Measurements from ENCODE around the gene AP3S2. TPM values are rescaled to one million over a fixed set of nuclear protein-coding genes. Genes with fewer than 3 reads are reported as not detected.

The AP3S2 gene
- total RNA-seq, 2 donors from 2014 or later = 32.3 to 57.6 TPM

DNA sequence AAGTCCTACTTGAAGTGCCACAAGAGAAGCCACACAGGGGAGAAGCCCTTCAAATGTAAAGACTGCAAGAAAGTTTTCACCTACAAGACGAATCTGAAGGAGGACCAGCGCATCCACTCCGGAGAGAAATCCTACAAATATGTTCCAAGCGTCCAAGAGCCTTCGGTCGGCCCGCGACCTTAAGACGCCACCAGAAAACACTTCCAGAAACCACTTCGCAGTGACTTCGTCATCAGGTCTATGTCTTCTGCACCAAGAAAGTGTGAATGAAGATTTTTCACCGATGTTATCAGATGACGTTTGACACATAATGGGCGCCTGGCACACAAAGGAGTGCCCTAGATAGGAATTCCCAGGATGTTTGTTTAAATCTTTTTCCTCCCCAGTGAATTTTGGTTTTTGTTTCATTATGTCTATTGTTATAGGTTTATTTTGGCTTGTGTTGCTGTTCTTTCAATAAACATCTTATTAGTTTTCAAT lies 43.0 kb upstream of the AP3S2 start:
- no peaks in the 10 kb centered on the region for H3K9me3 ChIP-seq
- ATAC-seq (no peak), DNase-seq (no peak)
- no peaks in the 10 kb centered on the region for H3K27me3 ChIP-seq
- intact Hi-C loops (cut with DNase I) = no loop called here
- H3K4me3 ChIP-seq = no peak overlapping the region
- no peak overlapping the region for H3K27ac ChIP-seq
- WGBS, 2 donors = 86 to 88% methylated on average over 14 of the region's 14 CpGs
- TF ChIP-seq CTCF (IDR thresholded peaks at IDR 0.05) (no peak), POLR2A (IDR thresholded peaks at IDR 0.05) (no peak)
- no peaks in the 10 kb centered on the region for H3K4me1 ChIP-seq
- H3K36me3 ChIP-seq (replicated peaks in 1 of 2; ENCODE audit: insufficient read depth in 1 of 2, low read depth in 2 of 2) = no peaks in the 10 kb centered on the region

DNA sequence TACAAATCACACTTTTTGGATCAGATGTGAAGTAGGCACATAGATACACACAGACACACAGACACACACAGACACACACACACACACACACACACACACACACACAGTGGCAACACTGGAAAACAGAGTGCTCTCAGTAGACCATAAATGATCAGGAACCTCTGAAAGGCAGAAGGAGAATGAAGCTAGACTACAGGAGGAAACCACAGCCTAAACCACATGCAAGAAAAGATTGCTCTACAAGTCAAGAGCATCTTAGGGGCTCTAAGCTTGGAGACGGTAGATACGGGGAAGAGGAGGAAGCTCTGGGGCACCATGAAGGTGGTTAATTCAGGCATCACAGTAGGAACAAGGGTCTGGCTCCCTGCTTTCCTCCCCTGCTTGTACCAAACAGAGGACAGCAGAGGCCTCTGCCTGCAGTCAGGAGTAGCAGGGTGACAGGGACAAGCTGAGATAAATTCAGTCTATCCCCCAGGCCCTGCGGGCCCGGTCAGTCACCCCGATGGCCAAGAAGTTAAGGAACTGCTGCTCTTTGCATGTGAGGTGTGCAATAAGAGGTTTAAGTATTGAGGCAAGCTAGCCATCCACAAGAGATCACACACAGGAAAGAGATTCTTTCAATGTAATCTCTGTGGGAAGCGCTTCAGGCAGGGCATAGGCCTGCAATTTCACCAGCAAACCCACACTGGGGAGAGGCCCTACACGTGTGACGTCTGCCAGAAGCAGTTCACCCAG lies 42.4 kb upstream of the AP3S2 start:
- no peak for DNase-seq
- no peaks in the 10 kb centered on the region for H3K36me3 ChIP-seq (replicated peaks in 1 of 2; ENCODE audit: insufficient read depth in 1 of 2, low read depth in 2 of 2)
- TF ChIP-seq CTCF (IDR thresholded peaks at IDR 0.05) = no peak
- TF ChIP-seq POLR2A (IDR thresholded peaks at IDR 0.05) = no peak

GRCh38 chr15:89932880-89933279 lies 39.1 kb upstream of the AP3S2 start:
- WGBS, 2 donors = 96 to 99% methylated on average over 3 of the region's 3 CpGs
- H3K4me1 ChIP-seq = peaks cover 9% of the 10 kb centered on the region
- ATAC-seq (no peak), DNase-seq (no peak)
- no peaks in the 10 kb centered on the region for H3K36me3 ChIP-seq (replicated peaks in 1 of 2; ENCODE audit: insufficient read depth in 1 of 2, low read depth in 2 of 2)
- H3K9me3 ChIP-seq = no peaks in the 10 kb centered on the region
- no peak overlapping the region for H3K4me3 ChIP-seq
- H3K27me3 ChIP-seq = no peaks in the 10 kb centered on the region
- H3K27ac ChIP-seq = no peak overlapping the region
- no peak for TF ChIP-seq POLR2A (IDR thresholded peaks at IDR 0.05)
- TF ChIP-seq CTCF (IDR thresholded peaks at IDR 0.05) = no peak
- intact Hi-C loops (cut with DNase I) = no loop called here

More for the DNA sequence above, 42.4 kb upstream of the AP3S2 start:
- Histone ChIP-seq H3K27me3 (no peaks in the 10 kb centered on the region), H3K27ac (no peak overlapping the region), H3K9me3 (no peaks in the 10 kb centered on the region), H3K4me3 (no peak overlapping the region), H3K4me1 (no peaks in the 10 kb centered on the region)
- WGBS, 2 donors = 77 to 86% methylated on average over 8 of the region's 8 CpGs
- no peak for ATAC-seq
- intact Hi-C loops (cut with DNase I) = no loop called here

DNA sequence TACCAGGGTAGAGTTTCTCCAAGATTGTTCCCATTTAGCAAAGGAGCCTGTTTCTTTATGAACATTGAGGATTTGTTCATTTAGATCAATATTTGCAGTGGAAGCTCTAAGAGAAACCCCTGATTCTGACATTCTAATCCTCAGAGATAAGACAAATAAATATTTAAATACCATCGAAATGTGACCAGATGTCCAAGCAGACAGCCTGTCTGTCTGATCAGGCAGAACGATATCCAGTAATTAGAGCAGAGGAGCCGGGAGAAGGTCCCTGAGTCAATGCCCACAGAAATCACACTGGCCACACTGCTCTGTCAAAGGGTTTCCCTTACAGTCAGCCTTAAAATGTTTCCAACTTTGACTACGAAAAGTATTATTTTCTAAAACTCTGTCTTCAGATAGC lies 34.6 kb upstream of the AP3S2 start:
- DNase-seq (no peak), ATAC-seq (peak; percentile 21)
- H3K9me3 ChIP-seq = no peaks in the 10 kb centered on the region
- 40 to 41% methylated on average over 4 of the region's 4 CpGs for WGBS, 2 donors
- no peak overlapping the region for H3K4me3 ChIP-seq
- H3K27ac ChIP-seq = no peak overlapping the region
- peaks cover 16% of the 10 kb centered on the region for H3K4me1 ChIP-seq
- H3K27me3 ChIP-seq = no peaks in the 10 kb centered on the region
- intact Hi-C loops (cut with DNase I) = no loop called here
- no peaks in the 10 kb centered on the region for H3K36me3 ChIP-seq (replicated peaks in 1 of 2; ENCODE audit: insufficient read depth in 1 of 2, low read depth in 2 of 2)
- TF ChIP-seq POLR2A (IDR thresholded peaks at IDR 0.05) = no peak
- no peak for TF ChIP-seq CTCF (IDR thresholded peaks at IDR 0.05)

GRCh38 chr15:89926158-89926557 lies 32.4 kb upstream of the AP3S2 start:
- no peak for TF ChIP-seq CTCF (IDR thresholded peaks at IDR 0.05)
- TF ChIP-seq POLR2A (IDR thresholded peaks at IDR 0.05) = no peak
- DNase-seq = peak; percentile 66 to 81 (median 72)
- 37 to 56% methylated on average over 2 of the region's 2 CpGs for WGBS, 2 donors
- H3K4me3 ChIP-seq = no peak overlapping the region
- H3K27me3 ChIP-seq = no peaks in the 10 kb centered on the region
- peak; percentile 74 for ATAC-seq
- H3K36me3 ChIP-seq (replicated peaks in 1 of 2; ENCODE audit: insufficient read depth in 1 of 2, low read depth in 2 of 2) = no peaks in the 10 kb centered on the region
- H3K4me1 ChIP-seq = peaks cover 16% of the 10 kb centered on the region
- H3K27ac ChIP-seq = no peak overlapping the region
- no peaks in the 10 kb centered on the region for H3K9me3 ChIP-seq
- intact Hi-C loops (cut with DNase I) = no loop called here
